B cell (primary cell): ENCODE data around the gene RBM26. TPM values are rescaled to one million over a fixed set of nuclear protein-coding genes. Genes with fewer than 3 reads are reported as not detected.
A peak's percentile ranks its signal among the peaks of the same experiment; 100 is the strongest.

Source experiments
- ATAC-seq: fragments of 200-7000 bp; cut with Tn5 transposase; one replicate; pipeline ENCODE4 v1.10.0; 2021; ENCODE audit warnings: low read depth, mild to moderate bottlenecking, moderate number of reproducible peaks, moderate library complexity
- CTCF ChIA-PET: fragments of 350-600 bp; sonication (Branson Sonifier 250); formaldehyde crosslinking; loops from one replicate; lab custom pipeline; 2021; ENCODE audit warnings: antibody characterized with exemption, inconsistent platforms; lab: Charles Lee
- POLR2A ChIA-PET: fragments of 350-600 bp; sonication (Branson Sonifier 250); formaldehyde crosslinking; loops from one replicate; lab custom pipeline; 2021; ENCODE audit warnings: antibody characterized with exemption; lab: Charles Lee
- DNase-seq: peaks from one replicate; pipeline ENCODE4 v3.0.0; 2013
- H2AFZ ChIP-seq: 2 replicates; pipeline ENCODE4 v1.6.1; 2012; ENCODE audit warnings: mild to moderate bottlenecking, low read depth, low read length; ENCODE audit not compliant: insufficient read depth, poor library complexity, severe bottlenecking
- H3K27ac ChIP-seq, 2 donors: 1 replicate in 1 of 2; 2 replicates in 1 of 2; pipeline ENCODE4 v1.5.1; 2012 to 2013; ENCODE audit warnings: low read length in 2 of 2, mild to moderate bottlenecking in 2 of 2, moderate library complexity in 1 of 2
- H3K27me3 ChIP-seq, 4 experiments: fragments of 200-600 bp in 1 of 4; sonication (generic) in 1 of 4; replicated peaks in 1 of 4; 1 replicate in 2 of 4; 2 replicates in 2 of 4; pipeline versions ENCODE4 v1.6.1 to v1.7.0; 2013 to 2016; ENCODE audit warnings: low read length in 3 of 4, mild to moderate bottlenecking in 2 of 4, mixed read lengths in 1 of 4, moderate library complexity in 1 of 4; ENCODE audit not compliant: insufficient read depth in 4 of 4, control insufficient read depth in 3 of 4; ENCODE audit errors: control extremely low read depth in 1 of 4
- H3K36me3 ChIP-seq, 2 experiments: replicated peaks in 1 of 2; 1 replicate in 1 of 2; 2 replicates in 1 of 2; pipeline versions ENCODE4 v1.6.1 to v1.7.1; 2013; ENCODE audit warnings: low read length in 1 of 2; ENCODE audit not compliant: insufficient read depth in 2 of 2, control insufficient read depth in 1 of 2; ENCODE audit errors: control extremely low read depth in 1 of 2, extremely low read depth in 1 of 2
- H3K4me1 ChIP-seq, 2 donors: fragments of 200-600 bp in 1 of 2; sonication (generic) in 1 of 2; 1 replicate in 1 of 2; 2 replicates in 1 of 2; pipeline versions ENCODE4 v1.5.1 to v1.6.1; 2013 to 2017; ENCODE audit warnings: low read length in 2 of 2; ENCODE audit not compliant: control insufficient read depth in 2 of 2, insufficient read depth in 2 of 2
- H3K4me2 ChIP-seq: replicated peaks from 2 replicates; pipeline ENCODE3; 2012; ENCODE audit warnings: mild to moderate bottlenecking, low read depth, low read length; ENCODE audit not compliant: poor library complexity, severe bottlenecking
- H3K4me3 ChIP-seq, 5 experiments: fragments of 200-600 bp in 1 of 5; sonication (generic) in 1 of 5; 1 replicate in 3 of 5; 2 replicates in 2 of 5; pipeline versions ENCODE4 v1.5.1 to v1.7.0; 2011 to 2016; ENCODE audit warnings: low read length in 4 of 5, mild to moderate bottlenecking in 4 of 5, low read depth in 2 of 5, control low read depth in 1 of 5, moderate library complexity in 1 of 5; ENCODE audit not compliant: insufficient read depth in 1 of 5; ENCODE audit errors: control extremely low read depth in 1 of 5, extremely low read depth in 1 of 5
- H3K79me2 ChIP-seq: fragments of 200-600 bp; sonication (generic); one replicate; pipeline ENCODE4 v1.6.0; 2016; ENCODE audit warnings: low read length; ENCODE audit not compliant: control insufficient read depth, insufficient read depth
- H3K9ac ChIP-seq: fragments of 200-600 bp; sonication (generic); 2 replicates; pipeline ENCODE4 v1.6.1; 2017; ENCODE audit warnings: mild to moderate bottlenecking, low read length, moderate library complexity
- H3K9me3 ChIP-seq, 3 donors: one replicate each; pipeline versions ENCODE4 v1.6.1 to v1.7.1; 2013; ENCODE audit warnings: low read length in 2 of 3; ENCODE audit not compliant: control insufficient read depth in 2 of 3, insufficient read depth in 1 of 3; ENCODE audit errors: control extremely low read depth in 1 of 3
- H4K20me1 ChIP-seq: 2 replicates; pipeline ENCODE4 v1.6.0; 2012; ENCODE audit warnings: mild to moderate bottlenecking, low read length; ENCODE audit not compliant: insufficient read depth, control insufficient read depth, poor library complexity, severe bottlenecking
- H3K27ac Mint-ChIP-seq: one replicate; pipeline ENCODE4 v1.8.0; 2021; ENCODE audit warnings: mixed read lengths
- H3K27me3 Mint-ChIP-seq: one replicate; pipeline ENCODE4 v1.8.0; 2021; ENCODE audit warnings: mixed read lengths
- H3K4me1 Mint-ChIP-seq: one replicate; pipeline ENCODE4 v1.8.0; 2021; ENCODE audit warnings: mixed read lengths
- H3K4me3 Mint-ChIP-seq: one replicate; pipeline ENCODE4 v1.8.0; 2021; ENCODE audit warnings: mixed read lengths
- H3K9me3 Mint-ChIP-seq: one replicate; pipeline ENCODE4 v1.8.0; 2022; ENCODE audit warnings: mixed read lengths; ENCODE audit not compliant: insufficient read depth
- EZH2 ChIP-seq: IDR thresholded peaks from 2 replicates; pipeline ENCODE4 v1.6.1; 2012; ENCODE audit warnings: borderline replicate concordance, low read depth, mild to moderate bottlenecking, moderate library complexity, low read length; ENCODE audit not compliant: insufficient read depth, poor library complexity, severe bottlenecking
- WGBS: methylation state at CpG from one replicate; pipeline ENCODE4 v1.1.5; 2013; ENCODE audit warnings: missing lambda C conversion rate; ENCODE audit not compliant: insufficient coverage; 5-methylcytosine and 5-hydroxymethylcytosine counted together
- intact Hi-C: fragments of 100-400 bp; cut with micrococcal nuclease; formaldehyde crosslinking; loops from one replicate; pipeline ENCODE4 v1.10.0; 2022
- polyA plus RNA-seq: library from polyadenylated mRNA; depleted of rRNA; stranded (reverse); fragments of >200 nt; gene quantifications from 2 replicates; pipeline ENCODE4 v1.2.3, GENCODE V29; 2012
- total RNA-seq, 2 donors: library from RNA; stranded (reverse); fragments of 120-200 nt in 1 of 2; gene quantifications; 1 replicate in 1 of 2; 2 replicates in 1 of 2; pipeline versions ENCODE4 v1.2.3 to v1.2.4, GENCODE V29; 2013 to 2022
- TF ChIP-seq, protein P1 (sequence below): fragments of 200-600 bp; IDR thresholded peaks from one replicate; pipeline ENCODE4 v1.8.0; 2022; ENCODE audit warnings: antibody characterized with exemption, mild to moderate bottlenecking

Gene RBM26
- total and polyA plus RNA-seq, 2 donors (not counting 1 experiment from before 2014, with no cell fraction given): 34.5 to 159 TPM

DNA sequence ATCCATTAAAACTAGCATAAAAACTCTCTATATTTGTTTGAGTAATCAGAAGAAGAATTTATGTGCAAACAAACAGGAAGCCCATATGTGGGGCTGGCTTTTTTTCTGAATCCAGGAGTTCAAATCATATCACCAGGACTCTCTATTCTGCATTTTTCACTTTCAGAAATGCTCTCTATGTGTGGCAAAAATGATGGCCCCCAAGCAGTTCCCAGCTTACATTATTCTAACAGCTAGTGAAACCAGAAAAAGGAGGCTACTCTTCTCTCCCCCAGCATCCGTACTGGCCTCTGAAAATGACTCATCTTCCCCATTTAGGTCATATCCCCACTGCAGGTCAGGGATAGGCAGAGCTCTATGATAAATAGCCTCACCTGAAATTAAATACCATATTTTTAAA, 20.4 kb downstream of the RBM26 start:
- H3K9me3 Mint-ChIP-seq: no peaks in the 10 kb centered on the region
- peak overlapping the region in 1 of 2 donors; percentile 33 for H3K27ac ChIP-seq
- intact Hi-C loops: loop anchor here (5.0 to 10.0 kb wide), 2 partner anchors 51 to 728 kb away; partner anchors contain the start of gene OBI1
- H3K4me2 ChIP-seq: peak overlapping the region; percentile 17
- H3K9ac ChIP-seq: no peak overlapping the region
- H3K4me3 ChIP-seq: no peak overlapping the region
- H3K36me3 ChIP-seq: peaks cover 0 to 2% of the 10 kb centered on the region in 2 experiments
- H3K27me3 ChIP-seq: no peaks in the 10 kb centered on the region
- no peak for TF ChIP-seq EZH2
- TF ChIP-seq, protein P1, sequence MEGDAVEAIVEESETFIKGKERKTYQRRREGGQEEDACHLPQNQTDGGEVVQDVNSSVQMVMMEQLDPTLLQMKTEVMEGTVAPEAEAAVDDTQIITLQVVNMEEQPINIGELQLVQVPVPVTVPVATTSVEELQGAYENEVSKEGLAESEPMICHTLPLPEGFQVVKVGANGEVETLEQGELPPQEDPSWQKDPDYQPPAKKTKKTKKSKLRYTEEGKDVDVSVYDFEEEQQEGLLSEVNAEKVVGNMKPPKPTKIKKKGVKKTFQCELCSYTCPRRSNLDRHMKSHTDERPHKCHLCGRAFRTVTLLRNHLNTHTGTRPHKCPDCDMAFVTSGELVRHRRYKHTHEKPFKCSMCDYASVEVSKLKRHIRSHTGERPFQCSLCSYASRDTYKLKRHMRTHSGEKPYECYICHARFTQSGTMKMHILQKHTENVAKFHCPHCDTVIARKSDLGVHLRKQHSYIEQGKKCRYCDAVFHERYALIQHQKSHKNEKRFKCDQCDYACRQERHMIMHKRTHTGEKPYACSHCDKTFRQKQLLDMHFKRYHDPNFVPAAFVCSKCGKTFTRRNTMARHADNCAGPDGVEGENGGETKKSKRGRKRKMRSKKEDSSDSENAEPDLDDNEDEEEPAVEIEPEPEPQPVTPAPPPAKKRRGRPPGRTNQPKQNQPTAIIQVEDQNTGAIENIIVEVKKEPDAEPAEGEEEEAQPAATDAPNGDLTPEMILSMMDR: no peak
- H3K9me3 ChIP-seq: peaks cover 0 to 3% (median 0%) of the 10 kb centered on the region in 3 donors
- WGBS: no CpG with 5 or more reads among the region's 1 CpG
- peaks cover 72% of the 10 kb centered on the region for H3K4me1 Mint-ChIP-seq
- H3K4me3 Mint-ChIP-seq: peak overlapping the region; percentile 40
- peaks cover 33 to 74% of the 10 kb centered on the region in 2 donors for H3K4me1 ChIP-seq
- no peaks in the 10 kb centered on the region for H3K27me3 Mint-ChIP-seq
- ATAC-seq (peak; percentile 60), DNase-seq (no peak)
- peaks cover 98% of the 10 kb centered on the region for H3K79me2 ChIP-seq
- CTCF ChIA-PET: no interaction called here
- no peaks in the 10 kb centered on the region for H4K20me1 ChIP-seq
- no peak overlapping the region for H2AFZ ChIP-seq
- H3K27ac Mint-ChIP-seq: no peak overlapping the region
- POLR2A ChIA-PET: no interaction called here

DNA sequence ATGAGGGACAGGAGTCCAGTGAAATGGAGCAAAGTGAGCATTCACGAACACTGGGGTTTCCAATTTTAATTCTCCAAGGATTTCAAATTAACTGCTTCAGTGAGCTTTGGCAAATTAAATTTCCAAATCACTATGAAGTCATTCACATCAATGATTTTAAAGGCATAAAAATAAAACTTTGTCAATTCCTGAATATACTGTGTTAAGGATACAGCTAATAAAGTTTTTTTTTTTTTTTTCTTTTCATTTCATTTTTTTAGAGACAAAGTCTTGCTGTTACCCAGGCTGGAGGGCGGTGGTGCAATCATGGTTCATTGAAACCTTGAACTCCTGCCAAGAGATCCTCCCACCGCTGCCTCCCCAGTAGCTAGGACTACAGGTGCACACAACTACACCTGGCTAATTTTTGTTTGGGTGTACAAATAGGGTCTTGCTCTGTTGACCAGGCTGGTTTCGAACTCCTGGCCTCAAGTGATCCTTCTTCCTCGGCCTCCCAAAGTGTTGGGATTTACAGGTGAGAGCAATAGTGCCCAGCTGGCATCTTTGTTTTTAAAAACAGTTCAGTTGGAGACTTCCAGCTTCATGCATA, 21.9 kb downstream of the RBM26 start:
- H3K9me3 Mint-ChIP-seq: no peaks in the 10 kb centered on the region
- no peak for DNase-seq
- Histone ChIP-seq H3K79me2 (peaks cover 98% of the 10 kb centered on the region), H3K4me3 (no peak overlapping the region), H3K4me2 (peak overlapping the region; percentile 33), H3K9me3 (peaks cover 0 to 3% (median 0%) of the 10 kb centered on the region in 3 donors), H2AFZ (no peak overlapping the region), H4K20me1 (no peaks in the 10 kb centered on the region), H3K36me3 (no peaks in the 10 kb centered on the region), H3K27ac (peak overlapping the region in 1 of 2 donors; percentile 66), H3K27me3 (no peaks in the 10 kb centered on the region), H3K9ac (no peak overlapping the region), H3K4me1 (peaks cover 30 to 64% of the 10 kb centered on the region in 2 donors)
- intact Hi-C loops: loop anchor here (10.0 kb wide), 1 partner anchor 49 kb away; no protein-coding TSS in a partner anchor
- no CpG with 5 or more reads among the region's 5 CpGs for whole genome bisulfite sequencing
- no peaks in the 10 kb centered on the region for H3K27me3 Mint-ChIP-seq
- H3K4me1 Mint-ChIP-seq: peaks cover 68% of the 10 kb centered on the region
- ChIA-PET CTCF (interaction anchor here (1.2 to 1.5 kb wide), 2 partner anchors 8 to 21 kb away, joined by 4 to 5 read pairs; no protein-coding TSS in a partner anchor), POLR2A (interaction anchor here (0.6 to 0.7 kb wide), 3 partner anchors 22 to 219 kb away, joined by 5 to 8 read pairs (median 7); partner anchors contain the start of gene RBM26)
- TF ChIP-seq, protein P1: no peak
- no peak for TF ChIP-seq EZH2
- peak overlapping the region; percentile 25 for H3K4me3 Mint-ChIP-seq
- ATAC-seq: no peak
- no peak overlapping the region for H3K27ac Mint-ChIP-seq
